T-helper 17 cell (primary cell): Measurements from ENCODE around the gene MAP3K13. TPM values are rescaled to one million over a fixed set of nuclear protein-coding genes. Genes with fewer than 3 reads are reported as not detected.

Source experiments
- ATAC-seq: fragments of 150-1000 bp; cut with Tn5 transposase; 2 replicates; pipeline ENCODE4 v1.10.0; 2021; ENCODE audit warnings: mild to moderate bottlenecking, moderate library complexity
- DNase-seq, 3 donors: peaks; one replicate each; pipeline versions ENCODE4 v3.0.0 to v3.0.0-alpha.2; 2020 to 2021
- H3K9me3 ChIP-seq: one replicate; pipeline ENCODE4 v1.7.0; 2013; ENCODE audit warnings: low read length, mild to moderate bottlenecking; ENCODE audit not compliant: control insufficient read depth, poor library complexity, severe bottlenecking
- H3K27ac Mint-ChIP-seq: one replicate; pipeline ENCODE4 v1.8.0; 2022; ENCODE audit warnings: mild to moderate bottlenecking, moderate library complexity, mixed read lengths
- H3K27me3 Mint-ChIP-seq: one replicate; pipeline ENCODE4 v1.8.0; 2022; ENCODE audit warnings: mixed read lengths
- H3K36me3 Mint-ChIP-seq: one replicate; pipeline ENCODE4 v1.8.0; 2022; ENCODE audit warnings: low read depth, mixed read lengths
- H3K4me1 Mint-ChIP-seq: one replicate; pipeline ENCODE4 v1.8.0; 2022; ENCODE audit warnings: mild to moderate bottlenecking, mixed read lengths
- H3K4me3 Mint-ChIP-seq: one replicate; pipeline ENCODE4 v1.8.0; 2022; ENCODE audit warnings: mild to moderate bottlenecking, moderate library complexity, mixed read lengths
- total RNA-seq, 4 donors: library from RNA in 2 of 4; stranded (reverse) in 2 of 4; gene quantifications; one replicate each; pipeline ENCODE4 v1.2.3 and lab custom pipeline; 2022 to 2026

The MAP3K13 gene
- total RNA-seq, 2 donors from 2014 or later = 6.8 to 8.1 TPM

DNA sequence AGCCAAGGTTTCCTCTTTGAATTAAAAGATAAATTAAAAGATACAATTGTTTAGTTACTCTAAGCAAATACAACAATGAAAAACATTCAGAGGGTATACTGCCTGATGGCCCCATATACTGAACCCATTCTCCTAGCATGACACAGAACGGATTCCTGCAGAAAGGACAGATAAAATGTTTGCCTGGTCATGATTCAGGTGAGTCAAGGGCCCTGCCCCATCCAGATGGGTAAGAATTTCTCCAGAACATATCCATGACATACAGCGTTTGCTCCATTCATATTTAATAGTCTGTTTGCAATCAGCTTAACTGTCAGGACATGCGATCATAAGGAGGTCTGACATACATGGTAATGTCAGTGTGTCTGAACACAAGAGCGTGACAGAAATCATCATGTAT is 127.3 kb downstream of the MAP3K13 start:
- Mint-ChIP-seq H3K4me1 (peaks cover 5% of the 10 kb centered on the region), H3K27me3 (no peaks in the 10 kb centered on the region), H3K4me3 (peak overlapping the region; percentile 43), H3K36me3 (peaks cover 10% of the 10 kb centered on the region), H3K27ac (no peak overlapping the region)
- no peaks in the 10 kb centered on the region for H3K9me3 ChIP-seq
- DNase-seq (no peak), ATAC-seq (no peak)

DNA sequence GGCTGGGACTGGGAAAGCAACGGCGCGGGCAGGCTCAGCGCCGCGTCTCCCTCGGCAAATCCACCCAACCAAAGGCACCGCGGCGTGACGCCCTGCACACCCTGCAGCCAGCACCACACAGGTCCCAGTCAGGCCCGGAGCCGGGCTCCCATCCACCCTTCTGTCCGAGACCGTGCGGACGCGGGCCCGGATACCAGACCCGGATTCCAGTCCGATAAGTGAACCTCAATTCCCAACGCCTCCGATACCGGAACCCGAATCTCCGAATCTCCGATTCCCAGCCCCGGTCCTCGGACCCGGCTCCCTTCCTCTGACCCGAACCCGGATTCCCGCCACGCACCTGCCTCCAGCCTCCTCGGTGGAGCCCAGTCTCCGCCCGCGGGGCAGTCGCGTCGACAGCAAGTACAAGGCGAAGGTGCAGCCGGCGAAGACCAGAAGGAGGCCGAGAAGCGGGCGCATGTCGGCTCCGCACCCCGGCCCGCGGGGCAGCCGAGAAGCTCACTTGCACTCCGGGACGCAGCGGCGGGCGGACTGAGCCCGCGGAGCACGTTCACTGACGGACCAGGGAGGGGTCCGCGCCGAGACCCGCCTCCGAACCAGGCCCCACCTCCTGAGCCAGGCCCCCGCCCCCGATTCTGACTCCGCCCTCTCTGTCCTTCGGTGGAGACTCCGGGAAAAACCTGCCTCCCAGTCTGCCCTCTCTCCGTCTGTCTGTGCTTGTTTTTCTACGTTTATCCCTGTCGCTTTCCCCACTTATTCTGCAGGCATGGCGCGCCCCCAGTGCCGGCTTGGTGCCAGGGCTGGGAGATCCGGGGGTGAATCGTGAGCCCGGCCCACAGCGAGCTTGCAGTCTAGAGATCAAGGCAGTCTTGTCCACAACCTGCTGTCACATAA is 135.8 kb downstream of the MAP3K13 start, which contains the start of gene TMEM41A:
Gene TMEM41A (minus strand): TSS at position 533 of the 894 bp plus-strand sequence. CDS start 74 bp downstream, at position 459.
- H3K4me3 Mint-ChIP-seq = peak within 1 kb of the TSS; percentile 95
- peak within 1 kb of the TSS; percentile 67 for H3K27ac Mint-ChIP-seq
- peaks cover 9% of the 10 kb centered on the region for H3K36me3 Mint-ChIP-seq
- H3K27me3 Mint-ChIP-seq = no peaks in the 10 kb centered on the region
- ATAC-seq (peak; percentile 99), DNase-seq (peak; percentile 76 to 86 (median 78))
- H3K9me3 ChIP-seq = no peaks in the 10 kb centered on the region
- H3K4me1 Mint-ChIP-seq = peaks cover 18% of the 10 kb centered on the region

DNA sequence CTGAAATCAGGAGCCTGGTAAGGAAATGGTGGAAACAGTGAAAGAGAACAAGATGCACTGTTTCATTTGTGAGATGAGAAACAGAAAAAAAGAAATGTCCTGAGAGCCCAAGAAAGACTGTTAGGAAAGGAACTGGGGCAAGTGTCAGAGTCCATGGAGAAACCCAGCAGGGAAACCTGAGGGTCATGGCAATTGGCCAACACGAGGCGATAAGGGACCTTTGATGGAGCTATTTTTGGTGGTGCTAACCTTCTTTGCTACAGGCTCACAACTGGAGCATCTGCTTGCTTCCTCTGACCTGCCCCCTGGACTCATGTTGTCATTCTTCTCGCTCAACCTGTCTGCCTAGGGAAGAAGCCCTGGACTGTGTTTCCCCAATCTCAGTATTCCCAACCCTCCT is 140.1 kb downstream of the MAP3K13 start:
- H3K4me3 Mint-ChIP-seq = no peak overlapping the region
- DNase-seq (no peak), ATAC-seq (no peak)
- peaks cover 2% of the 10 kb centered on the region for H3K4me1 Mint-ChIP-seq
- H3K27ac Mint-ChIP-seq = no peak overlapping the region
- H3K9me3 ChIP-seq = no peaks in the 10 kb centered on the region
- peaks cover 3% of the 10 kb centered on the region for H3K27me3 Mint-ChIP-seq
- peaks cover 5% of the 10 kb centered on the region for H3K36me3 Mint-ChIP-seq

DNA sequence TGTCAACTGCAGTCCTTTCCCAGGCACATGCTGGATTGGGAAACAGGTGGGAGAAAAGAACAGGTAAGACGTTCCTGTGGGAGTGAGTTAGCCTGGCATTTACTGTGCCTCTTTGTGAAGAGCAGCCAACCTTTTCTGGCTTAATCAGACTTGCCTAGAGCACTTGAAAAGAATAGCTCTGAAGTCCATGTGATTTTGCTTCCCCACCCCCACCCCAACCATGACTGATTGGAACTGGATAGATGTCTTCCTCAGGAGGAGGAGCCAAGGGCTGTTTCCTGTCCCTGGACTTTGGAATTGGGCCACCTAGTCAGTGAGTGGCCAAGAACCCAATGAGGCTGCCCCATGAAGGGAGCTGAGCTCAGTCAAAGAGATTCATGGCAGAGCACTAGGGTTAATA is 140.6 kb downstream of the MAP3K13 start:
- Mint-ChIP-seq H3K27ac (no peak overlapping the region), H3K27me3 (peaks cover 6% of the 10 kb centered on the region), H3K4me1 (no peaks in the 10 kb centered on the region), H3K36me3 (peaks cover 5% of the 10 kb centered on the region), H3K4me3 (no peak overlapping the region)
- H3K9me3 ChIP-seq = no peaks in the 10 kb centered on the region
- DNase-seq (no peak), ATAC-seq (no peak)

DNA sequence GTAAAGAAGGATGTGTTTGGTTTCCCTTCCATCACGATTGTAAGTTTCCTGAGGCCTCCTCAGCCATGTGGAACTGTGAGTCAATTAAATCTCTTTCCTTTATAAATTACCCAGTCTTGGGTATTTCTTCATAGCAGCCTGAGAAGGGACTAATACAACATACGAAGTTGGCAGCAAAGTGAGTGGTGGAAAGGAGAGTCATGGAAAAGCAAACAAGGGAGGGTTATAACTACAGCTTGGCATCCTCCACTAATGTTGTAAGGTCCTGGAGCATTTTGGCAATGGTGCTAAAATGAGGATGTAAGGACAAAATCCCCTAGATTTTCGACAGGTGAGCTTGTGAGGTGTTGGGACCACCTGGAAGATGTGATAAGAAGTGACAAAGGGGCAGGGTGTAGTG is 141.7 kb downstream of the MAP3K13 start:
- ATAC-seq (no peak), DNase-seq (no peak)
- Mint-ChIP-seq H3K4me3 (no peak overlapping the region), H3K4me1 (no peaks in the 10 kb centered on the region), H3K27me3 (peaks cover 6% of the 10 kb centered on the region), H3K27ac (no peak overlapping the region), H3K36me3 (peaks cover 4% of the 10 kb centered on the region)
- H3K9me3 ChIP-seq = no peaks in the 10 kb centered on the region

DNA sequence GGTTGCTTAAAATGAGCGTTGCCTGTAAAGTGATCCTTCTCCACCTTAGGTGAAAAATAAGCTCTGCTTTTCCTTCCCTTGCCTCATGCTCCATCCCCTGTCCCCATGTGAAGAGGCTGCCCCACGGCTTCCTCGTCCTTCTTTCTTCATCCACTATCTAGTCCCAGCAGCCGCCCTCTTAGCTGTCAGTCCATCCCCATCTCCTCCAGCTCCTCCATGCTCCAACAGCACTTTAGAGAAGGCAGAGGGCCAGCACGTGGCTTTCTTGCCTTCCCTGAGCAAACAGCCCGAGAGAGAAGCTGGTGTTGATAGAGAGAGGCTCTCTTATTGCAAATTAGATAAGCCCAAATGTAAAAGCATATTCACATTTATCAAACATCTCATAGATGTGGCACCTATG is 144.9 kb downstream of the MAP3K13 start:
- peaks cover 2% of the 10 kb centered on the region for H3K36me3 Mint-ChIP-seq
- peaks cover 6% of the 10 kb centered on the region for H3K27me3 Mint-ChIP-seq
- no peaks in the 10 kb centered on the region for H3K4me1 Mint-ChIP-seq
- DNase-seq (no peak), ATAC-seq (no peak)
- H3K4me3 Mint-ChIP-seq = no peak overlapping the region
- peak overlapping the region; percentile 79 for H3K27ac Mint-ChIP-seq
- H3K9me3 ChIP-seq = no peaks in the 10 kb centered on the region

DNA sequence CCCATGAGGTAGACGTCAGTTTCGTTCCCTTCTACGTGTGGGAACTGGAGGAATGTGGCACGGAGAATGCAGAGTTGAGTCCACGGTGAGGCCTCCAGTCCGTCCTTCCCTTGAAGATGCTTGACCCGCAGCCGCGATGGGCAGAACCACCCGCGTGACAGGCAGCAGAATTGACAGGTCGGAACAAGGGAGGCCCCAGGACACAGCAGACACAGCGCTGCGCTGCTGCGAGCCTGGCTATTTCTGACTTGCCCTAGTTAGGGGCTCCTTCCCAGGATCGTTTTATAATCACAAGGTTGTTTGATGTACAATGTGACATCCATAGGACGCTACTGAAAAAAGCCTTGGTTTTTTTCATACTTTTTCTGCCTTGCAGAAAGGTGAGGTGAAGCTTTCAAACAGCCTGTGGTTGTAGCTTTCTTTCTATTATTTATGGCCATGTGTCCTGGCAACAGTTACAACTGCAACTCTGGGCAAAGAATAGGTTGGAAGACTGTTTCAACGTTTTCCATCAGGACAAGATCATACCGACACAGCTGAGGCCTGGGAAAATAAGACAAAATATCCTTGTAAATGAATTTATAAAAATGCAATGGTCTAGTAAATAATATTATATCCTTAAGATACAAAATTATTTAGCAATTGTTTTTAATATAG is 145.5 kb downstream of the MAP3K13 start:
- H3K4me1 Mint-ChIP-seq = no peaks in the 10 kb centered on the region
- H3K4me3 Mint-ChIP-seq = no peak overlapping the region
- ATAC-seq (no peak), DNase-seq (no peak)
- peak overlapping the region; percentile 79 for H3K27ac Mint-ChIP-seq
- peaks cover 2% of the 10 kb centered on the region for H3K36me3 Mint-ChIP-seq
- H3K9me3 ChIP-seq = no peaks in the 10 kb centered on the region
- H3K27me3 Mint-ChIP-seq = peaks cover 10% of the 10 kb centered on the region

DNA sequence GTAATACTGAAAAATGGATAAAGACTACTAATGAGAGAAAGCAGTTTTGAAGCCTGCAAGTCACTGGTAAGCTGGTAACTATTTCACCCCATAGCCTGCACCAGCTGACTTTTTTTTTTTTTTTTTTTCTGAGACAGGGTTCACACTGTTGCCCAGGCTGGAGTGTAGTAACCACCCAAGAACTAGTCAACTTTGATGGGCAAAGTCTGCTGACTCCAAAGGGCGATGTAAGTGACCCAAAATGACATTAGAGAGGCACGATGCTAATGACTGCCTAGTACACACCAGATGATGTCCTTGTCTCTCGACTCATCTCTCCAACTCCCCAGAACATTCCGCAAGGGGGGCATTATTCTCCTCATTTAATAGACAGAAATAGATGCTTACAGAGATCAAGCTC is 148.8 kb downstream of the MAP3K13 start:
- no peaks in the 10 kb centered on the region for H3K9me3 ChIP-seq
- H3K4me3 Mint-ChIP-seq = no peak overlapping the region
- no peak overlapping the region for H3K27ac Mint-ChIP-seq
- no peak for ATAC-seq
- peaks cover 22% of the 10 kb centered on the region for H3K27me3 Mint-ChIP-seq
- H3K4me1 Mint-ChIP-seq = no peaks in the 10 kb centered on the region
- peaks cover 6% of the 10 kb centered on the region for H3K36me3 Mint-ChIP-seq
- DNase-seq = no peak

DNA sequence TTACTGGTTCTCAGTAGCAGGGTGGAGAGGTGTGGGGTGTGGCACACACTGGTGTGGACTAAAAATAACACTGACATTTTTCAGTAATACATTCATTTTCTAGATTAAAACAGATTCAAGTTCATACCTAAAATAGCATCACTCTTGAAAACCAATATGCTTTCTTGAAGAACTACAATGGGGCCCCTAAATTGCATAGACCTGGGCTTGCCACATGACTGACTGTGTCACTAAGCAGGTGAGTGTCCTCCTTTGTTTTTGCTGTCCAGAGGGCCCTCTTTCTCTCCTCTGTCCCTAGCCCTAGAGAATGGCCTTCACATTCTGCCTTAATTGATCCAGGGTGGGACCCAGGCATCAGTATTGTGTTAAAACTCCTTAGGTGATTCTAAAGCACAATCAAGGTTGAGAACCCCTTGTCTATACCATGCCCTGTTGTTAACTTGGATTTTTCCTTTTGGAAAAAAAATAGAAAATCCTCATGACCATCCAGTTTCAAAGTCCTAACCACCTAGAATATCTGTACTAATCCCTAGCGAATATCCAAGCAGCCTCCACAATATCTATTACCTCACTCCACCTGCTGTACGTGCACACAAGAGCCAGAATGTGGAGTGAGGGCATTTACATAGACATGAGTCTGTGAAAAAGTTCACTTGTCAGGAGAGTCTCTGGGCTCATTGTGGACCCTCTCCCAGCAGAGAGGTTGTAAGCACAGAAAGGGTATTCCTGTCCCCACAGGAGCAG is 154.6 kb downstream of the MAP3K13 start:
- Mint-ChIP-seq H3K27ac (no peak overlapping the region), H3K4me3 (no peak overlapping the region), H3K4me1 (peaks cover 2% of the 10 kb centered on the region), H3K27me3 (peaks cover 38% of the 10 kb centered on the region), H3K36me3 (peaks cover 7% of the 10 kb centered on the region)
- H3K9me3 ChIP-seq = no peaks in the 10 kb centered on the region
- no peak for ATAC-seq
- DNase-seq = no peak

DNA sequence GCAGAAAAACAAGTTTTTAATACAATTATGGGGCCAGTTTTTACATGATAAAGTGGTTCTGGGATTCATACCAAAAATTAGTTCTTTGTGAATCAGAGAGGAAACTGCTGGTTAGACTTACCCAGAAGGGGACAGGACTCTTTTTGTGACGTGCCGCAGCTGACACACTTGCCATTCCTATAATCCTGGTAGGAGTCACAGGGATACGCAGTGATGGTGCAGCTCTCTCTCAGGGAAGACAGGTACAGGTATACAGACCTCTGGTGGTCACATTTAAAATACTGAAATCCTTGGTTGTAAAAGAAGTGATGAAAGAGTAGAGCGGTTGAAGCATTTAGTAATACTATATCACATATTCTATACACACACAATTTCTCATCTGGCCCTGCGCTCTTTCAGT is 156.1 kb downstream of the MAP3K13 start:
- H3K36me3 Mint-ChIP-seq = peaks cover 5% of the 10 kb centered on the region
- peaks cover 30% of the 10 kb centered on the region for H3K27me3 Mint-ChIP-seq
- H3K27ac Mint-ChIP-seq = no peak overlapping the region
- DNase-seq (no peak), ATAC-seq (no peak)
- H3K4me3 Mint-ChIP-seq = no peak overlapping the region
- peaks cover 2% of the 10 kb centered on the region for H3K4me1 Mint-ChIP-seq
- H3K9me3 ChIP-seq = no peaks in the 10 kb centered on the region

DNA sequence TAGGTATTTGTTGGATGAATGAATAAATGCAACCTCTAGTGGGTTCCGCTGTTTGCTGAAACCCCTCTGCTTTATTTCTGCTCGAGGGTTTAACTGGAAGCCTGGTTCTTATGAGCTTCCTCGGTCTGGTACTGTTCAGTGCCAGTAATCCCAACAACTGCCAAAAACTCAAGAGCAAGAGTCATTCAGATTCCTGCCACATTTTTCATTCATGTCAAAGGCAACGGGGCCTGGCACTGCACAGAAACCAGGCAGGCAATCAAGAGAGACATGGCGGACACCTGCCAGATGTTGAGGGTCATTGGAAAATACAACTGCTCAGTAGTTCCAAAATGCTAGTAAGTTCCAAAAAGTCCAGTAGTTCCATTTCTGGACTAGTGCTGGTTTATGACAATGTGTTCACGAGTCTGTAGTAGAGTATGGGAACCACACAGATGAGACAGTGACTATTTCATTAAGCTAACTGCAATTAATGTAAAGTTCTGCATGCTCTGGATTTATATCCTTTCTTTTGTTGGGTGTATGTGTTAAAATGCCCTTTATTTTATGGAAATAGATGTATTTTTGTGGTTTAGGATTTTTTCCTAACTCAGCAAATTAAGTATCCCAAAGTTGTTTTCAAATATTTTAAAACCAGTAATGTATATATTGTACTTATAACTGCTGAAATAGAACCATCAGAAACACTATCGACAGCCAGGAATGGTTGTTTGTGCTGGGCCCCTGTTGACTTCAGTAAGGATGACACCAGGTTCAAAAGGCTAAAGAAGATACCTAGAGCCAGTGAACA is 158.6 kb downstream of the MAP3K13 start:
- ATAC-seq (no peak), DNase-seq (no peak)
- Mint-ChIP-seq H3K4me1 (peaks cover 2% of the 10 kb centered on the region), H3K27ac (no peak overlapping the region), H3K4me3 (no peak overlapping the region), H3K36me3 (peaks cover 2% of the 10 kb centered on the region), H3K27me3 (peaks cover 29% of the 10 kb centered on the region)
- no peaks in the 10 kb centered on the region for H3K9me3 ChIP-seq

DNA sequence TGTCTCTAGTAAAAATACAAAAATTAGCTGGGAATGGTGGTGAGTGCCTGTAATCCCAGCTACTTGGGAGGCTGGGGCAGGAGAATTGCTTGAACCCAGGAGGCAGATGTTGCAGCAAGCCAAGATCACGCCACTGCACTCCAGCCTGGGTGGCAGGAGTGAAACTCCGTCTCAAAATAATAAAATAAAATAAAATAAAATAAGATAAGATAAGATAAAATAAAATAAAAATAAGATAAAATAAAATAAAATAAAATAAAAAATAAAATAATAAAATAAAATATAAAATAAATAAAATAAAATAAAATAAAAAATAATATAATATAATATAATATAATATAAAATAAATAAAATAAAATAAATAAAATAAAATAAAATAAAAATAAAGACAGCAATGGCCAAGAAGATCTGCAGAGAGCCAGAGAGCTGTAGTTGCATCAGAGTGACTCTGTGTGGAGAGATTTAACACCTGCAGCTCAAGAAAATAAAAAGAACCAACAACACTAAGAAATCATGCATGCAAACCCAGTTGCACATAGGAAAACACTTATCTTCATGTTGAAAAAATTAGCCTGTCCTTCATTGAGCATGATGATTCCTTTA is 163.5 kb downstream of the MAP3K13 start:
- Mint-ChIP-seq H3K27me3 (peaks cover 15% of the 10 kb centered on the region), H3K4me3 (no peak overlapping the region), H3K27ac (no peak overlapping the region), H3K36me3 (peaks cover 2% of the 10 kb centered on the region), H3K4me1 (peaks cover 2% of the 10 kb centered on the region)
- no peaks in the 10 kb centered on the region for H3K9me3 ChIP-seq
- ATAC-seq (no peak), DNase-seq (no peak)
